Ascending aorta (tissue), 2 donors: Measurements from ENCODE around the gene CTTN. TPM values are rescaled to one million over a fixed set of nuclear protein-coding genes. Genes with fewer than 3 reads are reported as not detected.
"Not testable (repeated sequence)": the region's sequence is repeated elsewhere in the genome, so short reads cannot be mapped to it uniquely, and the experiment has no call there.

Experiments used
- DNase-seq, 2 donors: peaks; one replicate each; pipeline ENCODE4 v3.0.0-alpha.2; 2019; ENCODE audit warnings: low spot score in 2 of 2
- H3K27ac ChIP-seq, 2 donors: fragments of 200-600 bp; sonication (generic); one replicate each; pipeline ENCODE4 v1.5.1; 2016 to 2017; ENCODE audit warnings: mild to moderate bottlenecking in 1 of 2
- H3K27me3 ChIP-seq: fragments of 200-600 bp; sonication (generic); one replicate; pipeline ENCODE4 v1.5.1; 2017
- H3K36me3 ChIP-seq, 2 donors: fragments of 200-600 bp; sonication (generic); one replicate each; pipeline ENCODE4 v1.5.1; 2016
- H3K4me1 ChIP-seq, 2 donors: fragments of 200-600 bp; sonication (generic); one replicate each; pipeline ENCODE4 v1.5.1; 2016 to 2017; ENCODE audit warnings: mild to moderate bottlenecking in 1 of 2
- H3K4me3 ChIP-seq, 2 donors: fragments of 200-600 bp; sonication (generic); one replicate each; pipeline ENCODE4 v1.5.1; 2016 to 2017; ENCODE audit warnings: mild to moderate bottlenecking in 1 of 2
- H3K9me3 ChIP-seq, 2 donors: fragments of 200-600 bp; sonication (generic); one replicate each; pipeline ENCODE4 v1.5.1; 2016
- intact Hi-C: fragments of 100-400 bp; cut with DNase I; formaldehyde crosslinking; loops from one replicate; pipeline ENCODE4 v1.15.1; 2023
- total RNA-seq: library from RNA; depleted of rRNA; stranded (reverse); fragments of >200 nt; gene quantifications from one replicate; pipeline ENCODE4 v1.1.0, GENCODE V29; 2016
- TF ChIP-seq, protein P1 (sequence below), 3 experiments: fragments of 200-600 bp in 2 of 3; fragments of 450-650 bp in 1 of 3; sonication (generic) in 2 of 3; IDR thresholded peaks; one replicate each; pipeline ENCODE4 v1.5.1; 2016 to 2019; ENCODE audit warnings: antibody characterized with exemption in 3 of 3, mild to moderate bottlenecking in 1 of 3, moderate library complexity in 1 of 3

Gene CTTN
- total RNA-seq, 1 donor from 2014 or later: 166 TPM

DNA sequence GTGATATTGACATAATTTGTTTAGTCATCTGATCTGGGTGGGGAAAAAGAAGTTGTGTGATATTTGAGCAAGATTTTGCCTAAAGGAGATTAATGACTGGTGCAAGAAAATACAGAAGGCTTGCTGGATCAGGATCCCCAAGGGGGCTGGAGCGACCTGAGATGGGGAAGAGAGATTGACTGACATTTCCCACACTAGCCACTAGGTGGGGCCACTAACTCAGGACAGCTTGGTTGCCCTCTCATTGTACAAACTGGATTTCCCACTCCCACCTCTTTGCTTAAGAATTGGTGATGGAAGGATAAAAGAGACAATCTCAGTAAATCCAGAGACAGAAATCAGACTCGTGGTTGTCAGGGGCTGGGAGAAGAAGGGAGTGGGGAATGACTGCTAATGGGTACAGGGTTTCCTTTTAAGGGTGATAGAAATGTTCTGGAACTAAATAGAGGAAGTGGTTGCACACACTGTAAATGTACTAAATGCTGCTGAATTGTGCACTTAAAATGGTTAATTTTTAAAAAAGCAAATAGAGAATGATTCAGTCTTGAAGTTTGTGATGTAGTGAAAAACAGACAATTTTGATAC is 50.7 kb downstream of the CTTN start:
- H3K27me3 ChIP-seq: no peaks in the 10 kb centered on the region
- intact Hi-C loops: no loop called here
- TF ChIP-seq, protein P1, sequence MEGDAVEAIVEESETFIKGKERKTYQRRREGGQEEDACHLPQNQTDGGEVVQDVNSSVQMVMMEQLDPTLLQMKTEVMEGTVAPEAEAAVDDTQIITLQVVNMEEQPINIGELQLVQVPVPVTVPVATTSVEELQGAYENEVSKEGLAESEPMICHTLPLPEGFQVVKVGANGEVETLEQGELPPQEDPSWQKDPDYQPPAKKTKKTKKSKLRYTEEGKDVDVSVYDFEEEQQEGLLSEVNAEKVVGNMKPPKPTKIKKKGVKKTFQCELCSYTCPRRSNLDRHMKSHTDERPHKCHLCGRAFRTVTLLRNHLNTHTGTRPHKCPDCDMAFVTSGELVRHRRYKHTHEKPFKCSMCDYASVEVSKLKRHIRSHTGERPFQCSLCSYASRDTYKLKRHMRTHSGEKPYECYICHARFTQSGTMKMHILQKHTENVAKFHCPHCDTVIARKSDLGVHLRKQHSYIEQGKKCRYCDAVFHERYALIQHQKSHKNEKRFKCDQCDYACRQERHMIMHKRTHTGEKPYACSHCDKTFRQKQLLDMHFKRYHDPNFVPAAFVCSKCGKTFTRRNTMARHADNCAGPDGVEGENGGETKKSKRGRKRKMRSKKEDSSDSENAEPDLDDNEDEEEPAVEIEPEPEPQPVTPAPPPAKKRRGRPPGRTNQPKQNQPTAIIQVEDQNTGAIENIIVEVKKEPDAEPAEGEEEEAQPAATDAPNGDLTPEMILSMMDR (IDR thresholded peaks at IDR 0.05): peak in 1 of 3 experiments; percentile 6

DNA sequence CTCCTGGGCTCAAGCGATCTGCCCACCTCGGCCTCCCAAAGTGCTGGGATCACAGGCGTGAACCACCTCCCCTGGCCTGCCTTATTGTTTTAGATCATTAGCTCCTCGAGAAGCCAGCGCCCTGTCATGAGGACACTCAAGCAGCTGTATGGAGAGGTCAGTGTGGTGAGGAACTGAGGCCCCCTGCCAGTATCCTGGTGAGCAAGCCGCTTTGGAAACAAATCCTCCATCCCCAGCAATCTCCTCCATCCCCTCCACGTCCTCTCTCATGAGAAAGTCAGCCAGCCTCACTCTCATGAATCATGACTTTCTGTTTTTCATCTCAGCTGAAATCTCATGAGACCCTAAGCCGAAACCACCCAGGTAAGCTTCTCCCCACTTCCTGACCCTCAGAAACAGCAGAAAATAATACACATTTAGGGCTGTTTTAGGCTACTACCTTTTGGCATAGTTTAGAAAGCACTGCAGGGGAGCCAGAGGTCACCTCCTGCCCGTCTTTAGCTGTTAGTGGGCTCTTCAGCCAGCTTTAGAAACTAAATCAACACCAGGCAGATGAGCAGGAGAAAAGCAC is 56.0 kb downstream of the CTTN start:
- no peak overlapping the region for H3K4me3 ChIP-seq
- H3K27me3 ChIP-seq: no peaks in the 10 kb centered on the region
- no peak overlapping the region for H3K27ac ChIP-seq
- no peaks in the 10 kb centered on the region for H3K4me1 ChIP-seq
- DNase-seq: no peak
- H3K9me3 ChIP-seq: peaks cover 5 to 7% of the 10 kb centered on the region in 2 donors
- H3K36me3 ChIP-seq: no peaks in the 10 kb centered on the region
- intact Hi-C loops: no loop called here
- TF ChIP-seq, protein P1 (IDR thresholded peaks at IDR 0.05): no peak

More for the DNA sequence above, 50.7 kb downstream of the CTTN start:
- DNase-seq: no peak
- no peak overlapping the region for H3K27ac ChIP-seq
- no peaks in the 10 kb centered on the region for H3K4me1 ChIP-seq
- no peak overlapping the region for H3K4me3 ChIP-seq
- no peaks in the 10 kb centered on the region for H3K36me3 ChIP-seq
- H3K9me3 ChIP-seq: peaks cover 15 to 18% of the 10 kb centered on the region in 2 donors

DNA sequence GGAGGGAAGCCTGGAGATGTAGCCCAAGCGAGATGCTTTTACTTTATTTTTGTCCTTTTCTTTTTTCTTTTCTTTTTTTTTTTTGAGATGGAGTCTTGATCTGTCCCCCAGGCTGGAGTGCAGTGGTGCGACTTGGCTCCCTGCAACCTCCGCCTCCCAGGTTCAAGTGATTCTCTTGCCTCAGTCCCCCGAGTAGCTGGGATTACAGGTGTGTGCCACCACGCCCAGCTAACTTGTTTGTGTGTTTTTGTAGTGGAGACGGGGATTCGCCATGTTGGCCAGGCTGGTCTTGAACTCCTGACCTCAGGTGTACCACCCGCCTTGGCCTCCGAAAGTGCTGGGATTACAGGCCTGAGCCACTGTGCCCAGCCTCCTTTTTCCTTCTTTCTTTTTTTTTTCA is 56.5 kb downstream of the CTTN start:
- H3K9me3 ChIP-seq, intact Hi-C loops, H3K4me3 ChIP-seq, H3K27me3 ChIP-seq, H3K27ac ChIP-seq, DNase-seq, H3K36me3 ChIP-seq, H3K4me1 ChIP-seq: not testable (repeated sequence)

DNA sequence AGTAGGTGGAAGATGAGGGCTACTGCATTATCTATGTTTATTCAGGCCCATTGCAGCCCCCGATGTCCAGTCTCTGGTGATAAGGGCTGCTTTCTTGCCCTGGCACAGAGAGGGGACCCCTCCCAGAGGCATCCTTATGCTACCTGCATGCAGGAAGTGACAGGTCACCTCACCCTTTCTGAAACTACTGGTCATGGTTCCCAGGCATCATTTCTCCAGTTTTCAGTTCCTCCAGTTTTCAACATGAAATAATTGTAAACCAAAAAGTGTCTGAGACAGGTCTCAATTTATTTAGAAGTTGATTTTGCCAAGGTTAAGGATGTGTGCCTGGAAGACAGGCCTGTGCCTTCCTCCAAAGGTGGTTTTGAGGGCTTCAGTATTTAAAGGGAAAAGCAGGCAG is 57.0 kb downstream of the CTTN start:
- Histone ChIP-seq H3K27me3 (no peaks in the 10 kb centered on the region), H3K27ac (no peak overlapping the region), H3K4me3 (no peak overlapping the region), H3K36me3 (no peaks in the 10 kb centered on the region), H3K4me1 (no peaks in the 10 kb centered on the region), H3K9me3 (peaks cover 0 to 1% of the 10 kb centered on the region in 2 donors)
- TF ChIP-seq, protein P1 (IDR thresholded peaks at IDR 0.05): no peak
- intact Hi-C loops: no loop called here
- no peak for DNase-seq

DNA sequence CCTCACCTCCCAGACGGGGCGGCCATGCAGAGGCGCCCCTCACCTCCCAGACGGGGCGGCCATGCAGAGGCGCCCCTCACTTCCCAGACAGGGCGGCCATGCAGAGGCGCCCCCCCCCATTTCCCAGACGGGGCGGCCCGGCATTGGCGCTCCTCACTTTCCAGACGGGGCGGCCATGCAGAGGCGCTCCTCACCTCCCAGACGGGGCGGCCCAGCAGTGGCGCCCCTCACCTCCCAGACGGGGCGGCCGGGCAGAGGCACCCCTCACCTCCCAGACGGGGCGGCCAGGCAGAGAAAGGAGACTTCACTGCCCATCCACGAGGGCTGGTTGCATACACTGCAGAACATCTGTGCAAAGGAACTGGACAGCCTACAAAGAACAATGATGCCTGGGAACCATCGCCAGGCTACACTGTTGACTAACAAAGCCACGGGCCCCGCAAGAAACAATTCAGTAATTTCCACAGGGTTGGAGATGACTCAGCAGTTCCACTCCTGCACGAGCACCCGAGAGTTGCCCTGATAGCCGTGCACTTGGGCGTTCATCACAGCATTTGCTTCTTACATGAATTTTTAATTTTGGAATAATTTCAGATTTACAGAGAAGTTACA is 58.7 kb downstream of the CTTN start:
- H3K4me3 ChIP-seq: no peak overlapping the region
- TF ChIP-seq, protein P1 (IDR thresholded peaks at IDR 0.05): no peak
- intact Hi-C loops: no loop called here
- no peaks in the 10 kb centered on the region for H3K27me3 ChIP-seq
- H3K36me3 ChIP-seq: no peaks in the 10 kb centered on the region
- no peaks in the 10 kb centered on the region for H3K4me1 ChIP-seq
- no peaks in the 10 kb centered on the region for H3K9me3 ChIP-seq
- H3K27ac ChIP-seq: no peak overlapping the region
- no peak for DNase-seq

DNA sequence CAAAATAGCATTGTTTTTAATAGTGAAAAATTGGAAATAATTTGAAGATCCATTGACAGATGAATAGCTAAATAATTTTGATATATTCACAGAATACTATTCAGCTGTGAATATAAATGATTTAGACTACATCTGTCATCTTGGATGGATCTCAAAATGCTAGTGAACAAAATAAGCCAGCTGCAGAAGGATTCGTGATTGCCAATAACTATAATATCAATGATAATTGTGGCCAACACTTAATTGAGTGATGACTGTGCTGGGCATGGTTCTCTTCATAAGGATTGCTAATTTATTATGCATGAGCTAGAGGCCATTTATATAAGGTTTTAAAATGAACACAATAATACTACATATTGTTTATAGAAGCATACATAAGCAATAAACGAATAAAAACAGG is 60.4 kb downstream of the CTTN start:
- DNase-seq: no peak

More for the DNA sequence above, 60.4 kb downstream of the CTTN start:
- TF ChIP-seq, protein P1 (IDR thresholded peaks at IDR 0.05): no peak
- no peaks in the 10 kb centered on the region for H3K4me1 ChIP-seq
- intact Hi-C loops: no loop called here
- no peaks in the 10 kb centered on the region for H3K9me3 ChIP-seq
- H3K27me3 ChIP-seq: no peaks in the 10 kb centered on the region
- H3K36me3 ChIP-seq: no peaks in the 10 kb centered on the region
- no peak overlapping the region for H3K27ac ChIP-seq
- H3K4me3 ChIP-seq: no peak overlapping the region
